Astrocyte of the hippocampus (primary cell): Measurements from ENCODE around the gene SPDYE2B.
A peak's percentile ranks its signal among the peaks of the same experiment; 100 is the strongest.
"Not testable (repeated sequence)": the region's sequence is repeated elsewhere in the genome, so short reads cannot be mapped to it uniquely, and the experiment has no call there.

Experiments used
- DNase-seq: peaks from one replicate; pipeline ENCODE4 v3.0.0; 2011; ENCODE audit warnings: low read depth, low spot score

Gene SPDYE2B

GRCh38 chr7:102642691-102643090, 7.4 kb upstream of the SPDYE2B start, which contains the start of gene UPK3BL1:
UPK3BL1 (minus strand) TSS chr7:102642791; CDS start chr7:102642741, 50 bp downstream.
- not testable (repeated sequence) for DNase-seq

- not testable (repeated sequence) for DNase-seq
These were observed 6.7 kb upstream of the SPDYE2B start for GRCh38 chr7:102643404-102643803.

GRCh38 chr7:102647813-102648212, 2.3 kb upstream of the SPDYE2B start:
- DNase-seq, result not testable (repeated sequence)

GRCh38 chr7:102664765-102665164, 14.6 kb downstream of the SPDYE2B start:
- not testable (repeated sequence) for DNase-seq

GRCh38 chr7:102666850-102667249, 16.7 kb downstream of the SPDYE2B start:
- not testable (repeated sequence) for DNase-seq

GRCh38 chr7:102667523-102667922, 17.4 kb downstream of the SPDYE2B start:
- not testable (repeated sequence) for DNase-seq

- DNase-seq, result peak; percentile 79
These were observed 21.2 kb downstream of the SPDYE2B start, which contains the start of gene POLR2J2 for GRCh38 chr7:102671166-102671955. POLR2J2 (minus strand) TSS chr7:102671663; CDS start chr7:102671601, 62 bp downstream.

GRCh38 chr7:102671956-102672307, 21.8 kb downstream of the SPDYE2B start:
- DNase-seq, result not testable (repeated sequence)

- DNase-seq, result not testable (repeated sequence)
These were observed 23.4 kb downstream of the SPDYE2B start for GRCh38 chr7:102673447-102674067.

GRCh38 chr7:102675545-102675944, 25.4 kb downstream of the SPDYE2B start:
- DNase-seq, result not testable (repeated sequence)

GRCh38 chr7:102680780-102681179, 30.7 kb downstream of the SPDYE2B start:
- DNase-seq, result not testable (repeated sequence)

- DNase-seq, result not testable (repeated sequence)
These were observed 32.4 kb downstream of the SPDYE2B start for GRCh38 chr7:102682560-102682959.

- not testable (repeated sequence) for DNase-seq
These were observed 38.3 kb downstream of the SPDYE2B start for GRCh38 chr7:102688299-102689036.

GRCh38 chr7:102689436-102690282, 39.5 kb downstream of the SPDYE2B start:
- not testable (repeated sequence) for DNase-seq

- DNase-seq, result not testable (repeated sequence)
These were observed 40.5 kb downstream of the SPDYE2B start for GRCh38 chr7:102690602-102691001.

GRCh38 chr7:102694008-102694407, 43.9 kb downstream of the SPDYE2B start:
- DNase-seq, result not testable (repeated sequence)

GRCh38 chr7:102695033-102695552, 45.0 kb downstream of the SPDYE2B start:
- DNase-seq, result not testable (repeated sequence)

GRCh38 chr7:102696009-102696408, 45.9 kb downstream of the SPDYE2B start:
- not testable (repeated sequence) for DNase-seq

- not testable (repeated sequence) for DNase-seq
These were observed 47.8 kb downstream of the SPDYE2B start for GRCh38 chr7:102697642-102698512.
